ENCODE results near the gene ACYP2.
"Not testable (repeated sequence)": the region's sequence is repeated elsewhere in the genome, so short reads cannot be mapped to it uniquely, and the experiment has no call there.

The ACYP2 gene

DNA sequence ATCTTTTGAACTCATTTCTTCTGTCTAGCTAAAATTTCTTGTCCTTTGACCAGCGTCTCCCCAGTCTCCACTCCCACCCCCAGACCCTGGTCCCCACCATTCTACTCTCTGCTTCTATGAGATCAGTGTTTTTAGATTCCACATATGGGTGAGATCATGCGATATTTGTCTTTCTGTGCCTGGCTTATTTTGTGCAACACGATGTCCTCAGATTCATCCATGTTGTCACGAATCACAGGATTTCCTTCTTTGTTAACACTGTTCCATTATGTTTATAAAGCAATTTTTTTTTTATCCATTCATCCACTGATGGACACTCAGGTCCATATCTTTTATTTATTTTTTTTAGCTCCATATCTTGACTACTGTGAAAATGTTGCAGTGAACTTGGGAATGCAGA, 16.0 kb upstream of the ACYP2 start:
- no peak for DNase-seq (ENCODE audit: low read depth)

DNA sequence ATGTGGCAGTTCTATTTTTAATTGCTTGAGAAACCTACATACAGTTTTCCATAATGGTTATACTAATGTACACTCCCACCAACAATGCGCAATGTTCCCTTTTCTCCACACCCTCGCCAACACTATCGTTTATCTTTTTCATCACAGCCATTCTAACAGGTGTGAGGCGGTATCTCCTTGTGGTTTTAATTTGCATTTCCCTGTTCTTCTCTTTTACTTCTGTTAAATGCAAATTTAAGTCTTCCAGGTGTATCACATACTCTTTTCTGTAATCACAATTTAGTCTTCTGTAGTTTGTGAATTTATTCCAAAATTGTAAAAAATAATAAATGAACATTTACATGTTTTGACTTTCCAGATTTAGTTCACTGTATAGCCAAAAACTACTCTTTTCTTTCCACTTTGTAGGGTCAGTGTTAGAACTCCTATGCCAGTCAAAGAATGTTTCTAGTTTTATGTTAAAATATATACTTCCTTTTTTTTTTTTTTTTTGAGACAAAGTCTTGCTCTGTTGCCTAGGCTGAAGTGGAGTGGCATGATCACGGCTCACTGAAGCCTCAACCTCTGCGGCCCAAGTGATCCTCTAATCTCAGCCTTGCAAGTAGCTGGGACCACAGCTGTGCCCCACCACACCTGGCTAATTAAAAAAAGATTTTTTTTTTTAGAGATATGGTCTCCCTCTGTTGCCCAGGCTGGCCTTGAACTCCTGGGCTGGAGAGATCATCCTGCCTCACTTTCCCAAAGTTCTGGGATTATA, 15.4 kb upstream of the ACYP2 start:
- DNase-seq (ENCODE audit: low read depth), result no peak

DNA sequence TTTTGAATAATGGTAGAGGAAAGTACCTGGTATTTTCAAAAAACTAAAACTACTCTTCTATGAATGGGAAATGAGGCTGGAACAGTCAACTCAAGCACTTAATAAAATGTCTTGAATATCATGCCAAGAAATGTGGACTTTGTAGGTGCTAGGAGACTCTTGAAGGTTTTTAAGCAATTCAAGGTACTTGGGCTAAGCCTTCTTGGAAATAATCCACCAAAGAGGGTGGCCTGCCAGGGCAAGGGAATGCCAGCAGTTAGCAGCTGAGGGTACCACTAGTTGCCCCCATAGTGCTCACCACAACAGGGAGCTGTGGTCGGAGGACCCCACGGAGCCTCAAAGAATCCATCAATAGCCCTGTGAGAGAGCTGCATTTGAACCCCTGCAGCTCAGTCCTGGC, 14.6 kb upstream of the ACYP2 start:
- no peak for DNase-seq (ENCODE audit: low read depth)

DNA sequence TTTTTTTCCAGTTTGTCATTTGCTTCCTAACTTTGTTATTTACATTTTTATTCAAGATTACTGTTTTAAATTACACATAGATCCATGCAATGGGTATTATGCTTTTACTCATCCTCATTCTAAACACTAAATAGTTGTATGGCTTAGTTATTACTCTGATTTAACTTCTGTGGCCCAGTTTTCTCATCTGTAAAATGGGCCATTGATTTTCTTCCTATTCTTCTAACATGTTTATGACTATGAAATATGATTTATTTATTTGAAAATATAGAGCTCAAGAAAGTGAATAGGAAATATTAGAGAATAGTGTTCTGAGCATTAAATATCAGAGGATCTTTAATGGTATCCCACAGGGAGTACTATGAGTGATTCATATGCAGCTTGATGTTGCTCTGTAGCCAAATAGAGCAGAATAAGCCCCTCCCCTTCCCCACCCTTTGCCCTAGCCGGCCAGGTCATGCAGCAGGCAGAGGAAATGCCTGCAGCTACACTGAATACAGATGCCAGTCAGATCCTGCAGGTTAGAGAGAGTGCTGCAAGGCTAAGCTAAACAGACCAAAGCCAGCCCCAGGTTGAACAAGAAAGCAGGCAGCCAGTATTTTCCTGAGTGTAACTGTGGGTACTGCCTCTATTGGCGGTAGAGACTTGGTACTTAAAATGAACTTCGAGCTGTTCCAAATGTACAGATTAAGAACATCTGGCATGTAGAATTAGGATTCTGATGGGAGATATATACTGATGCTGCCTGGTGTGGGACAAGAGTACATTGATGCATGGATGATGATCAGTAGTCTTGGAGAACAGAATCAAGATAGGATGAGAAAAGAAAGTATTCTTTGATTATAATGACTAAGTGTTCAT, 11.7 kb upstream of the ACYP2 start:
- no peak for DNase-seq (ENCODE audit: low read depth)

DNA sequence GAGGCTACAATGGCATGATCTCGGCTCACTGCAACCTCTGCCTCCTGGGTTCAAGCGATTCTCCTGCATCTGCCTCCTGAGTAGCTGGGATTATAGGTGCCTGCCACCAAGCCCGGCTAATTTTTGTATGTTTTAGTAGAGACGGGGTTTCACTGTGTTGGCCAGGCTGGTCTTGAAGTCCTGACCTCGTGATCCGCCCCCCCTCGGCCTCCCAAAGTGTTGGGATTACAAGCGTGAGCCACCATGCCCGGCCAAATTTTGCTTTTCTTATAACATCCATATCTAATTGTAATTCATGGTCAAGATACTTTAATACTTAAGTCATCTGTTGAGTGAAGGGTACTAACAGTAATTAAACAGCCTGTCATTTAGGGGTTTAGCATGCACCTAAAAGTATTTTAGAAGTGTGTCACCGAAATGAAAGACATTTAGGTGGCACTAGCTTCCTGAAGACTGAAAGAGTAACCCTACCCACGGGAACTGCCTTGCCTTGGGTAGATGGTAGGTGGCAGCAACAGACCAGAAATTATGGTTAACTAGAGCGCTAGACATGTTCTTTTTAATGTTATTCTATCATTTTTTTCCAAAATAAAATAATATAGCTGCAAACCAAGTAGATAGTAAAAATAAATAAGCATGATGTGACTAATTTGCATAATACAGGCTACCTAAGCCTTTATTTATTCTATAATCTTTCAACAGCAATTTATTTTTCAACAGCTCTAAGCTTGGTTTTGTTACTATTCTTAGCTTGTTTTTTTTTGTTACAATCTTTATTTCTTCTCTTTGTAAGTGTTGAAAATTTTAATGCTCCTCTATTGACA, 8.6 kb upstream of the ACYP2 start:
- no peak for DNase-seq (ENCODE audit: low read depth)

DNA sequence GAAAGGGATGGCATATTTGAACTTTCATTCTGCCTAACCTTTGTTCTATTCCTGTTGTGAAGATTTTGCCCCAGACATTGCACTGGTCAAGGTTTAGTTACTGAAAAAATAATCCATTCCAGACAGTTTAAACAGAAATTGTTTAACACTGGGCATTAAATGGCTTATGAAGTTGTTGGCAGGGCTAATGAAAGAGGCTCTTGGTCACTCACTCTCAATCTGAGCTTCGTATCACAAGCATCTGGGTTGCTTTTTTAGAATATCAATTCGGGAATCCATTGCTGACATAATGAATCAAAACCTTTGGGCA, 8.0 kb upstream of the ACYP2 start:
- no peak for DNase-seq (ENCODE audit: low read depth)

DNA sequence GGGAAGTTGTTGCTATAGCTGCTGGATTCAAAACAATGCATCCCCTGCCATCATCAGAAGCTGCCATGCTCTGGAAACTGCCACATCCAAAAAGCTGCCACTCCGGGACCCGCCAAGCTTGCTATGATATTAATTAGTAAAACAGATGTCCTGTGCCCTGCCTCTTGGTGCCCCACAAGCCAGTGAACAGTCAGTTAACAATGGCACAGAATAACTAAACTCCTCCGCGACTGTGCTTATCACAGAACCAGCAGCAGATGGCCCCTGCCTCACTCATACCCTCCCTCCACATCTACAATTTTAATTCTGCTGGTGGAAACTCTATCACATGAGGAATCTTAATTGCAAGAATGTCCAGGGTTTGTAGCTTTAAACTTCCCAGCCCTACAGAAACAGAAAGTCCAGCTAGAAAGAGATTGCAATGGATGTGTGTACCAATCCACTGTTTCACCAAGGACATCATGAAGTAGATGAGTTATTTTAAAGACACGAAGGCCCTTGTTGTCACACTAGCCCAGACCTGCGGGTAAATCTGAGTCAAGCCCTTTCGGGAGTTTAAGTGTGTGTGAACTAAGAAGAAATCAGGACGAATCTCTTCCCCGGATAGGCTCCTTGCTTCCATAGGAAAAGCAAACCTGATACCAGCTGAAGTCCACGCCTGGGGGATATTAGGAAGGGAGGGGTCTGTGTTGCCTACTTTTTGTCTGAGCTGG, 7.4 kb upstream of the ACYP2 start:
- DNase-seq (ENCODE audit: low read depth), result no peak

DNA sequence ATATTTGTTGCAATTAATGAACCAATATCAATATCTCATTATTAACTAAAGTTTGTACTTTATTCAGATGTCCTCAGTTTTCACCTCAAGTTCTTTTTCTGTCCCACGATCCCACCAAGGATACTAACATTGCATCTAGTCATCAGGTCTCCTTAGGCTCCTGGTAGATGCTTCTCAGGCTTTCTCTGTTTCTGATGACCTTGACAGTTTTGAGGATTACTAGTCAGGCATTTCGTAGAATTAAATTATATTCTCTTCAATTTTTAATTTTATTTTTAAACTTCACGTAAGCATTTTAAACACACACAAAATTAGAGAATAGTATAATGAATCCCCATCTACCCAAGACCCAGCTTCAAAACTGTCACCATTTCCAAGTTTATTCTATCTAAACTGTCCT, 5.6 kb upstream of the ACYP2 start:
- no peak for DNase-seq (ENCODE audit: low read depth)

DNA sequence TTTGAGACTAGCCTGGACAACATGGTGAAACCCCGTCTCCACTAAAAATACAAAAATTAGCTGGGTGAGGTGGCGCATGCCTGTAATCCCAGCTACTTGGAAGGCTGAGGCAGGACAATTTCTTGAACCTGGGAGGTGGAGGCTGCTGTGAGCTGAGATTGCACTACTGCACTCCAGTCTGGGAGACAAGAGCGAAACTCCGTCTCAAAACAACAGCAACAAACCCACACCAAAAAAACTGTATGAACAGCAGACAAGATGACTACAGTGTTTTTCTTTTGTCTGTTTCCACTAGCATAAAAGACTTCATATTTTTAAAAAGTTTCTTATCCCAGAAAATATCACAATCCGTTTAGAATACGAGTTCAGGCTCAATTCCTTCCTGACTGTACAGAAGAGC, 936 bp upstream of the ACYP2 start:
- DNase-seq (ENCODE audit: low read depth), result not testable (repeated sequence)

DNA sequence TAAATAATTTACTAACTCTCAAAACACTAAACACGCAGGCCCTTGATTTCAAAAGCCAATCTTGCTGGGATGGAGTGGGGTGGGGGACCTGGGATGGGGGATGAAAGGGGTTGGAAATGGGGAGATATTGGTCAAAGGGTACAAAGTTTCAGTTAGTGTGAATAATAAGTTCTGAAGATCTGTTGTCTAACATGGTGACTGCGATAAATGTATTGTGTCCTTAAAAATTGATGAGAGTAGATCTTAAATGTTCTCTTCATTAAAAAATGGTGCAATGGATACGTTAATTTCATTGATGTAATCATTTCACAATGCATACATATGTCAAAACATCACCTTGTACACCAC, 505 bp upstream of the ACYP2 start:
- DNase-seq (ENCODE audit: low read depth), result no peak

DNA sequence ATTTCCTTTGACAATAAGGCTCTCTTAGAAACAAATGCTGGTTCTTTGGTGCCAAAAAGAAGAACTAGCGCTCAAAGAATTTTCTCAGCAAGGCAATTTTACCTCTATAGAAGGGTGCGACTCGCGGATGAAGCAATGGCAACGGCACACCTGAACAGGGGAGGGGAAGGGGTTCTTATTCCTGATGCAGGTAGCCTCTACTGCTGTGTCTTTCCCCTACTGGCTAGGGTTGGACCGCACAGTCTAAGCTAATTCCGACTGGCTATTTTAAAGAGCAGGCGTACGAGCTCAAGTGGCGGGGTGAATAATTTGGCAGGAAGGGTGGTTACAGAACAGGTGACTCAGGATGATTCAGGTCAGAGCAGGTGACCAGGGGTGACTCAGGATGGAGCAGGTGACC, 1.2 kb downstream of the ACYP2 start:
- DNase-seq (ENCODE audit: low read depth), result not testable (repeated sequence)

DNA sequence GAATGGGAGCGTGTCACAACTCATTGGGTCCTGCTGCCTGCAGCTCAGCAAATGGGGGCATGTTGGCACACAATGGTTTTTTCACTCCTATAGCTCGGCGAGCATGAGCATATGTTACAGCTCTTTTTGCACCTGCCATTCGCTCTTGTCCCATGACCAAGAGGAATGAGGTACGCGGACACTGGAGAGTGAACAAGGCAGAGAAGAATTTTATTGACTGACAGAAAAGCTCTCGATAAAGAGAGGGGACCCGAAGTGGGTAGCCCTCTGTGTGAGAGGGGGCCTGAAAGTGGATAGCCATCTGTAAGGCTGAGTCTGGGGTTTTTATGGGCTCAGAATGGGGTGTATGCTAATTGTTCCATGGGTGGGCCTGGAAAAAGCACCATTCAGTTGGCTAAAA, 5.5 kb downstream of the ACYP2 start:
- DNase-seq (ENCODE audit: low read depth), result no peak

DNA sequence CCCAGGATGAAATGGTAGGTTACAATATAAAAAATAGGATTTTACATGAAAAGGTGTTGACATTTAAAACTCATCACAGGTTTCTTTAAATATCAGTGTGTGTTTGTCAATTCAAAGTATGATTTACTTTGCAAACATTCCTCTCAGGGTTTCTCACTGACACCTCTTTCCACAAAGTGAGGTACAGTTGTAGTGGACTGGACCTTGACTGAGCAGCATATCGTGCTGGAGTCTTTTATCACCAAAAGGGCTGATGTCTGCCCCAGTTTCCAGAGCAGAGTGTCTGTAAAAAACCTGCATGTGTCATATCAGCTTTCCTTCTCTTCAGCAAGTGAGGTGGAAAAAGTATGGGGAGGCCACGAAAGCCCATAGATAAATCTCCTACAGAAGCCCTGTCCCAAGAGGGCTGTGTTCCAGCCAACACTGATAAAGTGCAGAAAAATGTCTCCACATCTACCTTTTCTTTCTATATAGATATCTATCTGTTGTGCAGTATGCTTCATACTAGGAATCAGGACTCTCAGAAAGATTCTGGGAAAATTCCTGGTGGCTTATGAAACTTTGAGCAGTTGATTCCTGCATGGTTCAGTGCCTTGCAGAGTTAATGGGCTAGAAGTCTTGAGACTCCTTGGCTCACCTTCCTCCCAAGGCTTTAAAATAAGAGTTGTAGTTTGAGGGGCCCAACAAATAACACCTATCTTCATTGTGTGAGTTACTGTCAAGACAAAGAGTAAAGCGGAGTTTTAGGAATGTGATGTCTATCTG, 6.9 kb downstream of the ACYP2 start:
- no peak for DNase-seq (ENCODE audit: low read depth)

DNA sequence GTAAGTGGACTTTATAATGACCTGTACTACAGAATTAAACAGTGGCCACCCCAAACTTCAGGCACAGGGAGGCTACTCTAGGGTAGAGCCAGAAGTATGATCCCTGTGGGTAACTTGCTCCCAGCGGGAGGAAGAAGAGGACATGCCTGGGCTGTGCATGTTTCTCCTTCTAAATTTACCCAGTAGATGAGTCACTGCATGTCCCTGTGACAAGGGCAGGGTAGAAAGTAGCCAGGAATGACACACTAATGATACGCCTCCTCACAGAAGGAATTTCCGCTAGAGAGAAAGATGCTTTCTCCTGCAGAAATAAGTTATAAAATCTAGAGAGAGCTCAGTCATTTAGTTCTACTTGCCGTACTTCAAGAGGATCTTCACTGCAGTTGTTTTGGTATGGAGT, 7.5 kb downstream of the ACYP2 start:
- DNase-seq (ENCODE audit: low read depth), result no peak

DNA sequence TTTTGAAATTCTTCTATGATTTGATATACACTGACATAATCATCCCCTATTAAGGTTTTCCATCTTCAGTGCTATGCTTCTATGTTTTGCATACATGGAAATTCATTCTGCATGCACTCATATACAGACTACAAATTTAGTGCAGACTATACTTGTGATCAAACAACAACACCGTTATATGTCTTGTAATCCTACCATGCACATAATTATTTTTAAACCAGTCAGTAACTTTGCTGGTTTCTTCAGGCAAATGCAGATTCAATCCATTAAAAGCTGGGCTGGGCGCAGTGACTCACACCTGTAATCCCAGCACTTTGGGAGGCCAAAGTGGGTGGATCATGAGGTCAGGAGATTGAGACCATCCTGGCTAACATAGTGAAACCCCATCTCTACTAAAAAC, 11.8 kb downstream of the ACYP2 start:
- not testable (repeated sequence) for DNase-seq (ENCODE audit: low read depth)

DNA sequence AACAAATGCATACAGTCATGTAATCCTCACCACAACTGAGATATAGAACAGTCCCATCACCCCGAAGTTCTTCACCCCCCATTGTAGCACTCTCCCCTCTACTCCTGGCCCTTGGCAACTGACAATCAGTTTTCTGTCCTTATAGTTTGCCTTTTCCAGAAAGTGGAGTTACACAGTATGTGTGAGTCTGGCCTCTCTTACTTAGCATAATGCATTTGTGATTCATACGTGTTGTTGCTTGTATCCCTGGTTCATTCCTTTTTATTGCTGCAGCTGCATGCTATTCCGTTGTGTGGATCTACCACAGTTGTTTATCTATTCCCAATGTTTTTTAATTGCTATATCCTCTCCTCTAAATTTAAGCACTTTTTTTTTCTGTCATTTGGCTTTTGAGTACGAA, 17.6 kb downstream of the ACYP2 start:
- no peak for DNase-seq (ENCODE audit: low read depth)

DNA sequence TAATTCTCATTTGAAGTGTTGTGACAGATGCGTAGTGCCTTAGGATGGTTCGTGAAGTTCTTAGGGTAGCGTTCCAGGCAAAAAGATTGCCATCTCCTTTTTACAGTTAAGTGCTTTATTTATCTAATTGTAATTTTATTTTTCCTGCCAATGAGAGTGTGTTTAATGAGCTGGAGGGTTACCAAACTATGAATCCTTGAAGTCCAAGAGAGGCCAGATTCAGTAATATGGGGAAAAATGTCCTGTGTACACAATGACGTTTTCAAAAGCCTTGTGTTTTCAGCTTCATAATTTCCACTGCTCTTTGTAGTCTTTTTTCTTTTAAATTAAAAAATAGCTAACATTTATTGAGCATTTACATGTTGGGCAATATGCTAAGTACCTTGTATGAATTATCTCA, 23.8 kb downstream of the ACYP2 start:
- DNase-seq (ENCODE audit: low read depth), result no peak

DNA sequence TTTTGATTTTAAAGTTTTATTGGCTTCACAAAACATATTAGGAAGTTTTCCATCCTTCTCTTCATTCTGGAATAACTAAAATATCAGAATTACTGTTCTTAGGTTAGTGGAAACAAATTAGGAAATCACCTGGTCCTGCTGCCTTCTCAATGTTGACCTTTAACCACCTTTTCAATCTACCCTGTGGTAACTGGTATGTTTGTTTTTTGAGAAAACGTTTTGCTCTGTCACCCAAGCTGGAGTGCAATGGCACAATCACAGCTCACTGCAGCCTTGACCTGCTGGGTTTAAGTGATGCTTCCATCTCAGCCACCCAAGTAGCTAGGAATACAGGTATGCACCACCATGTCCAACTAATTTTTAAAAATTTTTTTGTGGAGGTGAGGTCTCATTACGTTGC, 28.4 kb downstream of the ACYP2 start:
- no peak for DNase-seq (ENCODE audit: low read depth)

DNA sequence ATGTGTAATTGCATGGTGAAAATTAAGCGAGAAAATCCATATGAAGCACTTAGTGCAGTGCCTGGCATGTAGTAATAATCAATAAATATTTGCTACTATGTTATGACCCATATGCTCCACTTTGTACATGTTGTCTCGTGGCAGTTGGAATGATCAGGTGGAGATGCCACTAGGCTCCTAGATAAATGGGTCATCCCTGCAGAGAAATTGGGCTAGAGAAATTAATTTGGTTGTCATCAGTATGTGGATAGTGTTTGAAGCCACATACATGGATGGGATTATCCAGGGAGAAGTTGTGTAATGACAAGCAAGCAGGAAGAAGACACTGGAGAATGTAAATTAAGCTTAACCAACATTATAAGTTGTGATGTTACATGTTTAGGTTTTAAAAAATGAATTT, 33.0 kb downstream of the ACYP2 start:
- DNase-seq (ENCODE audit: low read depth), result no peak

DNA sequence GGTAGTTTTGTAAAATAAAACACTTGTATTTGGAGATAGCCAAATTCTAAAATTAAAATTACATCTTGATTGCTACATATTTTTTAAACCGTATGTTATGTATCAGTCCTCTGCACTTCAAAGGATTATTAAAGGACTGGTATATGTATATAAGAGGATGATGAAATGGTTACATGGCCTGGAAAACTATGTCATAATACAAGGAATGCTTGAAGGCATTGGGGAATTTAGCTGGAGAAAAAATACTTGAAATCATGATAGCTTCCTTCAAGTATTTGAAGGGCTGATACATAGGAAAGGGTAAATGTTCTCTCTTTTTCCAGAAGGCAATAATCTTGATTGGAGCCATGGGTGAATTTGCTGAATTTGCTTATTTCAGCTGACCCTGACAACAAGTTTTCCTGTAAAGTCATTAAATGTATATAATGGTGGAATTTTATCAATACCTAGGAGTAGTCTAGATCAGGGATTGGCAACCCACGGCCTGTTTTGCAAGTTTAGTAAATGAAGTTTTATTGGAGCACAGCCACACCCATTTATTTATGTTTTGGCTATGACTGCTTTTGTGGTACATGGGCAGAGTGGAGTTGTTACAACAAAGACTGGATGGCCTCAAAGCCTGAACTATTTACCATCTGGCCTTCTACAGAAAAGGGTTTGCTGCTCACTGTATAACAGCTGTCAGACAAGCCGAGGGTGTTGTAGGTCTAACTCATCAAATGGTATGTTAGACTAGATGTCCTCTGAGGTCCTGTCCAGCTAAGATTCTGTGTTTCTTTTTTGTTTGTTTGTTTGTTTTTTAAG, 34.4 kb downstream of the ACYP2 start:
- DNase-seq (ENCODE audit: low read depth), result no peak

DNA sequence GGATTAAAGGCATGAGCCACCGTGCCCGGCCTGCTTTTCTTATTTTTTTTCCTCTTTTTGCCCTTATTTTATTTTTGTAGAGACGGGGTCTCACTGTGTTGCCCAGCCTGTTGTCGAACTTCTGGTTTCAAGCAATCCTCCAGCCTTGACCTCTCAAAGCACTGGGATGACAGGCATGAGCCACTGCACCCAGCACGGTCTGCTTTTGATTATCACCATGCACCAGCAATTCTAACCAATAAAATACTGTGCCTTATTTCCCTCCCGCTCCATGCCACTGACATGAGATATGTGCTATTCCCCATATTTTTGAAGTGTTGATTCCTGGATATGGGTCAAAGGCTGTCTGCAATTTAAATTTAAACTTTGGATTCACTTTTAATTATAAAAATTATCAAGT, 42.9 kb downstream of the ACYP2 start:
- no peak for DNase-seq (ENCODE audit: low read depth)

Data from activated T-helper 9 cell treated with anti-CD3 and anti-CD28 coated beads, Interleukin-2, amount 50 U/mL, for 16 hours (primary cell).